H9 (cell line): ENCODE measurements around the gene OPRPN. TPM values are rescaled to one million over a fixed set of nuclear protein-coding genes. Genes with fewer than 3 reads are reported as not detected.

Source experiments
- DNase-seq: peaks from one replicate; pipeline ENCODE4 v3.0.0-alpha.2; 2017
- H2AFZ ChIP-seq: one replicate; pipeline ENCODE4 v1.6.1; 2013; ENCODE audit warnings: mild to moderate bottlenecking, low read length, control low read depth, moderate library complexity
- H2AK5ac ChIP-seq: 2 replicates; pipeline ENCODE4 v1.6.1; 2013; ENCODE audit warnings: low read length, control low read depth, mixed read lengths; ENCODE audit not compliant: insufficient read length
- H2BK120ac ChIP-seq: one replicate; pipeline ENCODE4 v1.6.1; 2013; ENCODE audit warnings: low read depth, mild to moderate bottlenecking, low read length, control low read depth, inconsistent platforms; ENCODE audit not compliant: poor library complexity, severe bottlenecking
- H2BK12ac ChIP-seq: 2 replicates; pipeline ENCODE4 v1.6.1; 2013; ENCODE audit warnings: low read length, control low read depth, mixed read lengths, low read depth; ENCODE audit not compliant: insufficient read length
- H2BK15ac ChIP-seq: 2 replicates; pipeline ENCODE4 v1.6.1; 2013; ENCODE audit warnings: low read depth, low read length, control low read depth
- H2BK20ac ChIP-seq: one replicate; pipeline ENCODE4 v1.6.1; 2013; ENCODE audit warnings: low read depth, mild to moderate bottlenecking, low read length, control low read depth, inconsistent platforms; ENCODE audit not compliant: poor library complexity, severe bottlenecking
- H2BK5ac ChIP-seq: 2 replicates; pipeline ENCODE4 v1.6.1; 2013; ENCODE audit warnings: low read length, control low read depth, mixed read lengths; ENCODE audit not compliant: insufficient read length
- H3K14ac ChIP-seq: 2 replicates; pipeline ENCODE4 v1.6.1; 2013; ENCODE audit warnings: low read length, control low read depth; ENCODE audit not compliant: insufficient read depth
- H3K18ac ChIP-seq: 2 replicates; pipeline ENCODE4 v1.6.1; 2013; ENCODE audit warnings: low read depth, mild to moderate bottlenecking, mixed read lengths, low read length, control low read depth; ENCODE audit not compliant: insufficient read length
- H3K23ac ChIP-seq: 2 replicates; pipeline ENCODE4 v1.6.1; 2013; ENCODE audit warnings: low read length, control low read depth, mixed read lengths, low read depth; ENCODE audit not compliant: insufficient read length
- H3K23me2 ChIP-seq: 2 replicates; pipeline ENCODE4 v1.6.1; 2013; ENCODE audit warnings: low read depth, mild to moderate bottlenecking, mixed read lengths, low read length, control low read depth; ENCODE audit not compliant: insufficient read length, poor library complexity, severe bottlenecking
- H3K27ac ChIP-seq: 2 replicates; pipeline ENCODE4 v1.5.1; 2013; ENCODE audit warnings: low read length, control low read depth, mixed read lengths, low read depth; ENCODE audit not compliant: insufficient read length
- H3K27me3 ChIP-seq: 2 replicates; pipeline ENCODE4 v1.6.1; 2013; ENCODE audit warnings: low read length, control low read depth, inconsistent platforms; ENCODE audit not compliant: insufficient read depth
- H3K4ac ChIP-seq: 2 replicates; pipeline ENCODE4 v1.6.1; 2013; ENCODE audit warnings: low read depth, mild to moderate bottlenecking, control low read depth, inconsistent platforms, low read length, moderate library complexity
- H3K4me1 ChIP-seq: 2 replicates; pipeline ENCODE4 v1.6.1; 2013; ENCODE audit warnings: low read length, control low read depth, inconsistent platforms; ENCODE audit not compliant: insufficient read depth
- H3K4me2 ChIP-seq: 2 replicates; pipeline ENCODE4 v1.6.1; 2013; ENCODE audit warnings: low read length, control low read depth, mixed read lengths; ENCODE audit not compliant: insufficient read length, insufficient read depth
- H3K56ac ChIP-seq: 2 replicates; pipeline ENCODE4 v1.6.1; 2013; ENCODE audit warnings: low read depth, mild to moderate bottlenecking, mixed read lengths, low read length, control low read depth; ENCODE audit not compliant: insufficient read length
- H3K79me1 ChIP-seq: 2 replicates; pipeline ENCODE4 v1.6.1; 2013; ENCODE audit warnings: low read depth, mild to moderate bottlenecking, moderate library complexity, low read length, control low read depth, inconsistent platforms; ENCODE audit not compliant: insufficient read depth, poor library complexity, severe bottlenecking
- H3K79me2 ChIP-seq: 2 replicates; pipeline ENCODE4 v1.6.1; 2013; ENCODE audit warnings: low read length, control low read depth, inconsistent platforms; ENCODE audit not compliant: insufficient read depth
- H3K9ac ChIP-seq: 2 replicates; pipeline ENCODE4 v1.6.1; 2013; ENCODE audit warnings: low read length, control low read depth, mixed read lengths; ENCODE audit not compliant: insufficient read length; ENCODE audit errors: extremely low read depth
- H3K9me3 ChIP-seq: one replicate; pipeline ENCODE4 v1.6.1; 2013; ENCODE audit warnings: low read depth, low read length, inconsistent platforms; ENCODE audit not compliant: control insufficient read depth
- H3T11ph ChIP-seq: one replicate; pipeline ENCODE4 v1.6.1; 2013; ENCODE audit warnings: mild to moderate bottlenecking, low read length, control low read depth, inconsistent platforms
- H4K20me1 ChIP-seq: one replicate; pipeline ENCODE4 v1.6.1; 2013; ENCODE audit not compliant: control insufficient read depth, insufficient read length, insufficient read depth
- H4K5ac ChIP-seq: 2 replicates; pipeline ENCODE4 v1.6.1; 2013; ENCODE audit warnings: low read depth, mild to moderate bottlenecking, mixed read lengths, low read length, control low read depth; ENCODE audit not compliant: insufficient read length
- H4K8ac ChIP-seq: replicated peaks from 2 replicates; pipeline ENCODE4 v1.6.1; 2013; ENCODE audit warnings: low read length, control low read depth, mixed read lengths, low read depth; ENCODE audit not compliant: insufficient read length
- H4K91ac ChIP-seq: 2 replicates; pipeline ENCODE4 v1.6.1; 2013; ENCODE audit warnings: low read depth, mild to moderate bottlenecking, moderate library complexity, mixed read lengths, low read length, control low read depth; ENCODE audit not compliant: insufficient read length
- H3K27ac Mint-ChIP-seq, 3 experiments: 2 replicates in 2 of 3; 3 replicates in 1 of 3; pipeline ENCODE4 v1.8.0; 2020 to 2021; ENCODE audit warnings: mixed read lengths in 3 of 3, mild to moderate bottlenecking in 1 of 3, moderate library complexity in 1 of 3
- H3K27me3 Mint-ChIP-seq: 2 replicates; pipeline ENCODE4 v1.8.0; 2021; ENCODE audit warnings: low read depth, mild to moderate bottlenecking, moderate library complexity, mixed read lengths
- H3K36me3 Mint-ChIP-seq, 3 experiments: 2 replicates in 2 of 3; 3 replicates in 1 of 3; pipeline ENCODE4 v1.8.0; 2020 to 2021; ENCODE audit warnings: low read depth in 3 of 3, mixed read lengths in 3 of 3; ENCODE audit not compliant: insufficient read depth in 1 of 3
- H3K4me1 Mint-ChIP-seq, 2 experiments: 2 replicates each; pipeline ENCODE4 v1.8.0; 2020; ENCODE audit warnings: mixed read lengths in 2 of 2
- H3K4me3 Mint-ChIP-seq, 2 experiments: 2 replicates in 1 of 2; 3 replicates in 1 of 2; pipeline ENCODE4 v1.8.0; 2020 to 2021; ENCODE audit warnings: mild to moderate bottlenecking in 2 of 2, mixed read lengths in 2 of 2, moderate library complexity in 1 of 2
- H3K9me3 Mint-ChIP-seq, 2 experiments: 2 replicates in 1 of 2; 3 replicates in 1 of 2; pipeline ENCODE4 v1.8.0; 2020; ENCODE audit warnings: mild to moderate bottlenecking in 2 of 2, mixed read lengths in 2 of 2, moderate library complexity in 1 of 2
- CTCF ChIP-seq: fragments of 200-600 bp; sonication (generic); conservative IDR thresholded peaks from 3 replicates; pipeline ENCODE4 v1.8.0; 2021; ENCODE audit warnings: antibody characterized with exemption, mild to moderate bottlenecking
- WGBS: extraction: QIAGEN DNeasy Blood & Tissue Kit; methylation state at CpG from one replicate; pipeline ENCODE4 v1.1.7; 2013; ENCODE audit warnings: missing lambda C conversion rate, low lambda C conversion rate, mixed read lengths; ENCODE audit not compliant: insufficient read length; ENCODE audit errors: extremely low coverage; 5-methylcytosine and 5-hydroxymethylcytosine counted together
- total RNA-seq: library from RNA; stranded (reverse); gene quantifications from 2 replicates; pipeline ENCODE4 v1.2.1, GENCODE V29; 2021

Gene OPRPN
- total RNA-seq, 1 experiment from 2014 or later = not detected

GRCh38 chr4:70399319-70399718 is 1.6 kb downstream of the OPRPN start:
- no peak for TF ChIP-seq CTCF
- H3K9me3 Mint-ChIP-seq = no peaks in the 10 kb centered on the region
- H3K4me2 ChIP-seq = no peak overlapping the region
- no peaks in the 10 kb centered on the region for H3K9me3 ChIP-seq
- no peak overlapping the region for H2BK20ac ChIP-seq
- no peaks in the 10 kb centered on the region for H3K36me3 Mint-ChIP-seq
- H3K56ac ChIP-seq = no peak overlapping the region
- H4K91ac ChIP-seq = no peak overlapping the region
- no peak overlapping the region for H4K8ac ChIP-seq
- H3K23ac ChIP-seq = no peak overlapping the region
- H3K27ac Mint-ChIP-seq = no peak overlapping the region
- no peak overlapping the region for H3K4me3 Mint-ChIP-seq
- H2AK5ac ChIP-seq = no peak overlapping the region
- no peak overlapping the region for H3K4ac ChIP-seq
- WGBS = no CpG with 5 or more reads among the region's 1 CpG
- no peak overlapping the region for H2BK12ac ChIP-seq
- no peak overlapping the region for H2BK15ac ChIP-seq
- H2AFZ ChIP-seq = no peak overlapping the region
- no peak overlapping the region for H3K18ac ChIP-seq
- H4K5ac ChIP-seq = no peak overlapping the region
- H3K23me2 ChIP-seq = no peaks in the 10 kb centered on the region
- no peaks in the 10 kb centered on the region for H3K4me1 Mint-ChIP-seq
- H3K27me3 ChIP-seq = no peaks in the 10 kb centered on the region
- no peak for DNase-seq
- no peaks in the 10 kb centered on the region for H3K79me2 ChIP-seq
- no peaks in the 10 kb centered on the region for H3K4me1 ChIP-seq
- no peak overlapping the region for H3K9ac ChIP-seq
- H2BK120ac ChIP-seq = no peak overlapping the region
- H3K79me1 ChIP-seq = no peaks in the 10 kb centered on the region
- H2BK5ac ChIP-seq = no peak overlapping the region
- no peak overlapping the region for H3K14ac ChIP-seq
- no peak overlapping the region for H3K27ac ChIP-seq
- no peaks in the 10 kb centered on the region for H3K27me3 Mint-ChIP-seq
- H3T11ph ChIP-seq = no peak overlapping the region
- no peaks in the 10 kb centered on the region for H4K20me1 ChIP-seq
